LoVo (cell line): ENCODE measurements around the gene STOX2.
A peak's percentile ranks its signal among the peaks of the same experiment; 100 is the strongest.

Experiments
- DNase-seq: peaks from one replicate; pipeline ENCODE4 v3.0.0-alpha.2; 2016; ENCODE audit warnings: low spot score

The STOX2 gene

GRCh38 chr4:183986971-183987946 lies 82.2 kb downstream of the STOX2 start:
- no peak for DNase-seq

DNA sequence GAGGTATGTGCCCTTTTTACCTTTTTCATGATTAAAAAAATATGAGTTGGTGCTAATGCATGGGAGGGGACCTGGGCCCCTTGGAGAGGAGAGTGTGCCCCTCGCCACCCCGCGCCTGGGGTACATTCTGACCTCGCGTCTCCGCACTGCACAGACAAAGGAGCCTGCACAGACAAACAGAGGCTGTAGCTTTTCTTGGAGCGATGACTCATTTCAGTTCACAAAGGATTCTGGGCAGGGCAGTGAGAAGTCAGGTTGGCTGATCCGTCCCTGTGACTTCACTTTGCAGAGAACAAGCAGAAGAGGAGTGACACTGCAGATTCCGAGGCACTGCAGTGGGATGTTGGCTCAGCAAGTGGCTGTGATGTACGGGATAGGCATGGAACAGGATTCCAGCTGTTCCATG lies 82.9 kb downstream of the STOX2 start:
- peak; percentile 72 for DNase-seq

- DNase-seq = no peak
Measured at GRCh38 chr4:183988874-183989273, 83.8 kb downstream of the STOX2 start.

DNA sequence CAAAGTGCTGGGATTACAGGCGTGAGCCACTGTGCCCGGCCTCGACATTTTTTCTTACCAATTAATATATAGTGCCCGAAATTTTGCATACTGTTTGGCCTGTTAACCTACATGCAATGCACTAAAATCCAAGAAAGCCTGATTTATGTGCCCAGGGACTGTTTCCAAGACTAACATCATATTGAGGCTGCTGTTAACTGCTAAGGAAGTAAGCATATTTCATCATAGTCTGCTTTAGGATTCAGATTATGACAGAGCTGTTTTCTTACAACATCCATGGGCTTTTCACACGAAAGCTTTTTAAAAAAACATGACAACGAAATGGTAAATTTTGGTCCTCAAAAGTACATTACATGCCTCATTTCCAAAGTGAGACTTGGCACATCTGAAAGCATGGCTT lies 84.4 kb downstream of the STOX2 start:
- no peak for DNase-seq

DNA sequence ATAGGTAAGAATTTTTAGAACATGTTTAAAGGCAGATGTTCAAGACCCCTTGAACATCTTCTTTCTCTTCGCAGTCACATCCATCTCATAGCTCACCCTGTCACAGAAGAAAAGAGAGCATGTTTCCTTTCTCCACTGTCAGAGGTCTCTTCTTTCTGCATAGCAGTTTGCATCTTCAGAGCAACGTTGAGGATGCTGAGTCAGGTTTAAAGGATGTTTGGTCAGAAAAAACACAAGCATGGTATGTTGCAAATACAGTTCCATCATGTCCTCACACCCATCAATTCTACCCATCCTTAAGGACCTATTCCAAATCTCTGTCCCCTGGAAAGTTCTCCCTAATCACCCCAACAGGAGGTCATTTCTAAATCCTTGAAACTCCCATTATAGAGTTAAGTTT lies 84.8 kb downstream of the STOX2 start:
- no peak for DNase-seq

- no peak for DNase-seq
Measured at GRCh38 chr4:183993676-183994075, 88.6 kb downstream of the STOX2 start.

DNA sequence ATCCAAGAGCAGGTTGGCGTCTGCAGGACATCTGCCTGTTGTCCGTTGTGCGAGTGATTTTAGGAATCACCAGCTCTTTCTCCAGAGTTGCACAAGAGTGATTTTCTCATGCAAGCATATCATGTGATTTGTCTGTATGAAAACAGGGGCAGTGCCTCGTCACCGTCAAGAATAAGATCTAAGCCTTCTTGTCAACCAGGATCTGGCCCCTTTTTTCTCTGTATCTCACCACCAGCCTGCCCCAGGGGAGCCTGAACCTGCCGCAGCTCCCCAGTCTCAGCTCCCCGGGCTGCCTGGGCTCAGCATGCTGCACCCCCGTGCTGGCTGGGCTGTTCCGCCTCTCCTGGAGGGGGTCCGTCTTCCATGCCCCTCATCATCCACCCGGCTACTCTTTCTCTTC lies 90.5 kb downstream of the STOX2 start:
- DNase-seq = no peak

GRCh38 chr4:183996868-183997267 lies 91.8 kb downstream of the STOX2 start:
- DNase-seq = no peak

DNA sequence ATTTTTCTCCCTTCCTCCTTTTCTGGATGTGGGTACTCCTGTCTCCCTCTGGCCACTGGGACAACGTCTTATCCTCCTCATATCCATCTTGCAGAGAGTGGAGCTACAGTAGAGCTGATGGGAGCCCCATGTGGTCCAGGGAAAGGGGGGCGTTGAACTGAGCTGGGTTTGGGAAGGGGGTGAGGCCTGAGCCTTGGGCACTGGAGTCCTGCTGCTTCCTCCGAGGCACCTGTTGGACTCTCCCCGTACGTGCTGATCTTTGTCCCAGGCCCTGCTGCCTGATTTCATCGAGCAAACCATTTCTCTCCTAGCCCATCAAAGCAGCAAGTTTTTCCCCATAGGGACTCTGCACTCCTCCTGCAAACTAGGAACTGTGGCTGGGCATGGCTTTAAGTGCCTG lies 94.3 kb downstream of the STOX2 start:
- no peak for DNase-seq

DNA sequence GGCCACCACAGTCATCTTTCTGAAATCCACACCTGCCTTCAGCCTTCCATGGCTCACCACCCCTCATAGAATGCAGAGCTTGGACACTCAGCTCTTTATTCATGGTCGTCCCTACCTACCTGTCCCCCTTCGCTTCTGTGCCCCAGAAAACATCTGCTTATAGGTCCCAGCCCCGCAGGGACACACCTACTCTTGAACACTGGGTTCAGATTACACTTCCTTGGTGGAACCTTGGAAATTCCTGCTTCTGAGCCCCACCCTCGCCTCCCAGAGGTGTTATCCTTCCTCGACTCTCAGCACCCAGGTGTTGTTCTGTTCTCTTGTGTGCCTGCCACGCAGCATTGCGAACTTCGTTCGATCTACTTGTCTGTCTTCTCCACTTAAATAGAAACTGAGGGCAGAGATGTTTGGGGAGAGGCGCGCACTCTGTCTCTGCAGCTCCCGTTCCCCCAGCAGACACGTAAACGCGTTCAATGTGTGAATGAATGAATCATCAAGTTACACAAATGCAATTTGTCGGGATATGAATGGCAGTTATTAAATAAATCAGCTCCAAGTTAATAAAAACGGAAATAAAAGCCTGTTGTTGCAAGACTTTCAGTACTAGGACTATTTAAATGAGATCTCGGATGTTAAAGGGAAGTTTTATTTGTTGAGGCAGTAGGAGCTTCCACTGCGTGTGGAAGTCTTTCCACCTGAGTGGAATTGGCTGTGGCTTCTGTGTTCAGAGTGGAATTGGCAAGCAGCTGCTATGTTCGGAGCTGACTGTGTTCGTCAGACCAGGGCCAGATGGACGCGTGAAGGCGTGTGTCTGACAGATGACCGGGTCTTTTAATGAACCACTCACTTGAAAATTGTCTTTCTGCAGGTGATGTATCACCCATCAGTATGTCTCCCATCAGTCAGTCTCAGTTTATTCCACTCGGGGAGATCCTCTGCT lies 95.6 kb downstream of the STOX2 start:
- no peak for DNase-seq

GRCh38 chr4:184003433-184003832 lies 98.3 kb downstream of the STOX2 start:
- DNase-seq = no peak

DNA sequence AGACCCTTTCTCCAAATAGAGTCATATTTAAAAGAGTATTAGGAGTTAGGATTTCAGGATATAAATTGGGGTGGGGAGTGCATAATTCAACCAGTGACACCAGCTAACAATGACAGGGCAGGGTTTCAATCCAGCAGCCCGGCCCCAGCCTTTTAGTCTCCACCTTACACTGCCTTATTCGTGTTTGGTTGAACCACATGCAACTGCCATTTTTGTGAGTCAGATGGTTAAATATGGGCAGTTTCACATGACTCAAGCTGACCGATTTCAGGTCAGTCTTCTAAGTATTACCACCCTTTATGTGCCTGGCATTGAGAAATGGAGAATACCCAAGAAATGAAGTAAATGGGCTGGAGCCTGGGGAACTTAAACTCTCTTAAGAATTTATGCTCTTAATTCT lies 102.8 kb downstream of the STOX2 start:
- DNase-seq = no peak

- no peak for DNase-seq
Measured at GRCh38 chr4:184010696-184011095, 105.6 kb downstream of the STOX2 start.

DNA sequence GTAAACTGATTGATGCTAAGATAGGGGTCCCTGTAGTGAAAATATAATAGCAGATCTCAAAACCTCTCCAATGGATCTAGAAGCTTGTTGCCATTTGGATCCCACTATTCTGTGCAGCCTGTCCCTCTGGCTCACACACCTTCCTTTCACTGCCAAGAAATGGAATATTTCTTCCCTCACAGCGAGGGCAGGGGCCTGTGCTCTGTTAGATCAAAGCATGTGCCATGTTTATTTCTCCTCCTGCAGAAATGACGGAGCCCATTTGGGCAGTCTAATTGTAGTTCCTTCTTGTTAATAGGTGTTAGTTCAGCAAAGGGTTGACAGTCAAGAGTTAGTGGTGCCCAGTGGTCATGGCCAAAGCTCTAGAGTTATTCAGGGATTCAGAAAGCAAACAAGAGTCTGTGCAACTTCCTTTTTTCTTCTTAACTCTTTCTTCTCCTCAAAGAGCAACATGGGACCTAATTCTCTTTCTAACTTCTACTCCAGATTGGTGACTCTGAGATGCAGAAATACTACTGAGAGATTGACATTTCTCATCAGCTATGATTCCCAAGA lies 106.8 kb downstream of the STOX2 start:
- DNase-seq = no peak

DNA sequence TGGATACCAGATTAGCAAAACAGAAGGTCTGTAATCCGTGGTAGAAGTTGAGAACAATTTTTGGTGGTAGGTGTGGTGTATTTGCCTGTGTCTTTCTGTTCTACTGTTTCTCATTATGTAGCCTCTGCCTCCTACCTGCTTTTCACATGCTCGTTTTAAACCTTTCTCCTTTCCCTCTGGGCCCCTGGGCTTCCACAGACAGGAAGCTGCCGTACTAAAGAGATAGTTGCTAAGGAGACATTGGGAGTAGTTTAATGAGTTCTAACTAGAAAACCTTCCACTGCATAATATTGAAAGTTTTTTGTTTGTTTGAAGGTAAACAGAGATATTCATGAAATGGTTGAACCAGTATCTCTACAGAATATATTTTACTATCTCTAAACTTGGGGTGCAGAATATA lies 107.8 kb downstream of the STOX2 start:
- no peak for DNase-seq

DNA sequence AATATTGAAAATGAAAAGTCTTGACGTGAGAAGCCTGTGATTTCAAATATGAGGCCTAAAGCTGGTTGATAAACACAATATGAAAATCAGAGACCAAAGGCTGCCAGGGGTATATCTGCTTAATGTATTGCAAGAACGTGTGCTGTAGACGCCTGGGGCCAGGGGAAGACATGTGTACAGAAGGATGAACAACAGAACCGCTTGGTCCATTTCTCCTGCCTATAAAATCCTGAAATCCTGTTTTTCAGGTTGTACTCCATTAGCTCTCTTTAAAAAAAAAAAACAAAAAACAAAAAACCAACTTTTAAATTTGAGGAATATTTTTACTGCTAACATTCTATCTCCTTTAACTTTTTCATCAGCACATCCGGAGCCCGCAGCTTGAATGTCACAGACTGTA lies 109.2 kb downstream of the STOX2 start:
- DNase-seq = no peak

GRCh38 chr4:184016759-184017668 lies 111.9 kb downstream of the STOX2 start:
- no peak for DNase-seq

GRCh38 chr4:184019076-184019475 lies 114.0 kb downstream of the STOX2 start:
- no peak for DNase-seq

- DNase-seq = no peak
Measured at GRCh38 chr4:184019667-184020623, 114.8 kb downstream of the STOX2 start.

DNA sequence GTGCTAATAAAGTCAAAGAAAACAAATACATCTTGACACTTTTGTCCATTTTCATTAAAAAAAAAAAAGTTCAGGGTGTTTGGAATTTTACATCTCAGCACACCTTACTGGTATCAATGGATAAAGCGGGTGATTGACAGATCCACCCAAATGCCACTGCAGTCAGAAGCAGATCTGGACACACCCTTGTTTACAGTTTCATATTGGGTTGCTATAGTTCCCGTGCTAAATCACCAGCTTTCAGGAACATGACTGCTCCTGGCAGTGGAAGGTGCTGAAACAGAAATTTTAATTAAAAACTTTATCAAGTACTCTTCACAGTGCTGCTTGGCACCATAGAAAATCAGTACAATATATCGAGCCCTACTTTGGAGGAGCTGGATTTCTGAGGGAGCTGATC lies 116.3 kb downstream of the STOX2 start:
- peak; percentile 14 for DNase-seq
